HG03196 (cell line): ENCODE measurements around the gene LRCH1.

Experiments used
- ATAC-seq: cut with Tn5 transposase; IDR thresholded peaks from one replicate; pipeline ENCODE4 v1.9.1; 2021; ENCODE audit not compliant: unreplicated experiment

Gene LRCH1

GRCh38 chr13:46687810-46688209 lies 134.8 kb downstream of the LRCH1 start:
- ATAC-seq, result no peak

- ATAC-seq, result no peak
These were observed 135.3 kb downstream of the LRCH1 start for GRCh38 chr13:46688306-46688705.

DNA sequence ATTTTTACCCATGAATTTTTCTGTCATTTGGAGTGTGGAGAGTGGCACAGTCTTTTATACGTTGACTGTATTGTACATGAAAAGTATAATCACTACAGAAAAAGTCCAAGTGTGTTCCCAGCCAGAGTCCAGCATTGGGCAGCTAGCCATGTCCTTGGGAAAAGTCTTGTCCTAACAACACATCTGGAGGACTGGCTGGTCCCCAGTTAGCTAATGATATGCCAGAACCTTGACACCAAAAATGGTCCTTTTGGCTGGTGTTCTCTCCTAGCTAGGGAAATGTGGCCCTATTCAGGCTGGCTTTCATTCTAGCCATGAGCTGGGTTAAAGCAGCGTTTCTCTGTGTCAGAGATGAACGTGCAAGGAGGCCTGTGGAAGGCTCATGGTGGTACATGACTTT lies 145.0 kb downstream of the LRCH1 start:
- no peak for ATAC-seq

GRCh38 chr13:46698910-46699460 lies 146.0 kb downstream of the LRCH1 start:
- ATAC-seq, result no peak

DNA sequence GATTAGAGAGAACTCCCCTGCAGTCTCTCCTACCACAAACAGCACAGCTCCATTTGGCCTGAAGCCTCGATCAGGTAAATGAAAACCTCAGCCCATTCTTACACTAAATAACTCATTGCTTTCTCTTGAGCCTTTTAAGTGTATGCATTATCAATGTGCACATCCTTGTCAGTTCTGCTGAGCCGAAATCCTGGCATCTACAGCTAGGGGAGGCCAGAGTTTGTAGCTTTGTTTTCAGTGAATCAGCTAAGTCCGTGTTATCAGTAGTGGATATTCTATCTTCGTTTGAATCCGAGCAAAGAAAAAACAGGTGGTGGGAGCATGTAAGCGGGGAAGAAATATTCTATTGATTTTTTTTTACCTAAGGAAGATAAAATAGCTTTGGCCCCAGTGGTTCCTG lies 159.6 kb downstream of the LRCH1 start:
- no peak for ATAC-seq

DNA sequence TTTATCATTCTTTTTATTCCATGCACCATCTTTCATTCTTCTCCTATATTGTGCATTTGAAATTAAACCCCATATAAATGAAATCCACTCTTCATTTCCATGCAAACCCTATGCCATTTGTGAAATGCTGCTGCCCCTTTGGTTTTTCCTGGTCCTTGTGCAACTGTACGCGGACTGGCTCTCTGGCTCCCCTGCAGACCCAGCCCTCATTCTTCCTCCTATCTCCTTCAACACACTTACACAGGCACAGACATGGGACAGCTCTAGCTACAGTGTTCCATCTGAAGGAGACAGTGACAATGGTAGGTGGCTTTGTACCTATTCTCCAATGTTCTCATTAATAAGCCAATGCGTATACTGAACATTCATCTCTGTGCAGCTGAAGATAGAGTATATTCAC lies 162.4 kb downstream of the LRCH1 start:
- ATAC-seq, result no peak

- ATAC-seq, result no peak
These were observed 163.9 kb downstream of the LRCH1 start for GRCh38 chr13:46716821-46717220.

DNA sequence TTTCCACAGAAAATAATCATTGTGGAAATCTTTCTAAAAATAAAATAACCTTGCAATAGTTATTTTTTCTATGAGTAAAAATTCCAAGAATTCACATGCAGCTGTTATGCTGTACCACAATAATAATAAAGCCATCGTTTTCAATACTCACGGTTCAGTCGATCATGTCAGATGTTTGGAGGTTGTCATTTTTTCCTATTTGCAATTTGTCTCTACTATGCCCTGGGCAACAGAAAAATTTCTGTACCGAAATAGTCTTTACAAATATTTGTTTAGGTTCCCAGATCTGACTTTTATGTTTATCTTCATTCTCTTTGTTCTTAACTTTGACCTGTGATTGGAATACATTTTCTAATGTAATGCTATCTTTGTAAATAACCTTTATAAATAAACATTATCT lies 164.3 kb downstream of the LRCH1 start:
- no peak for ATAC-seq

DNA sequence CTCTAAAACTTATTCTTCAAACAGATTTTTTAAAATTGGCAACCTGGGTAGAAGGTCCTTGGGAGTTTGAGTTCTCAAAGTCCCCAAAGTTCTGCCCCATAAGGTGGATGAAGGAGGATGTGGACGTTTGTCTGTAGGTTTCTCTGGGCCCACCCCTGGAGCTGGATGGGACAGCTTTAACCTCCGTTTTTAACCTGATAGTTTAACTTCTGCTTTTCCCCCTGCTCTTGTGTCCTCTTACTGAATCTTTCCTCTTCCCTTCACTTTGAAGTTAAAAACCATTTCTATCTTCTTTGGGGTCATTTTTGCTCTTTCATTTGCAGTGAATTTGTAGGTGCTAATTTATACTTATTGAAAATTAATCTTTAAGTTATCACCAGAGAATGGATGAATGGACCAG lies 164.9 kb downstream of the LRCH1 start:
- ATAC-seq, result no peak

GRCh38 chr13:46720189-46720588 lies 167.2 kb downstream of the LRCH1 start:
- ATAC-seq, result no peak

DNA sequence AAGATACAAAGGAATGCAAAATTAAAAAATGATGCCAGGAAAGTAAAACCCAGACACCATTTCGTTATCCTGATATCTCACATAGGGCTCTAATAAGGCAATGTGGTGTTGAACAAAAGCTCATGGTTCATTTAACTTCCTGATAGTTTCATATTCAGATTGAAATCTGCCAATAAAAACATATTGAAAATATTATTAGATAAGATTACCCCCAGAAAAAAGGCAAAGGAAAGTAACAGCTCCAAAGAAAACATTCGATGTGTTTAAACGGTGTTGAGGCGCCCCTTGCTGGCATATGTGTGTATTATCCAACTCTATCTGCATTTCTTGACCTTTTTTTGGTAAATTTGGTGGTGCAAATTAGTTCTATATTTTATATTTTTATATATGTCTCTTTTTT lies 168.1 kb downstream of the LRCH1 start:
- no peak for ATAC-seq

GRCh38 chr13:46726347-46726746 lies 173.4 kb downstream of the LRCH1 start:
- ATAC-seq, result no peak

DNA sequence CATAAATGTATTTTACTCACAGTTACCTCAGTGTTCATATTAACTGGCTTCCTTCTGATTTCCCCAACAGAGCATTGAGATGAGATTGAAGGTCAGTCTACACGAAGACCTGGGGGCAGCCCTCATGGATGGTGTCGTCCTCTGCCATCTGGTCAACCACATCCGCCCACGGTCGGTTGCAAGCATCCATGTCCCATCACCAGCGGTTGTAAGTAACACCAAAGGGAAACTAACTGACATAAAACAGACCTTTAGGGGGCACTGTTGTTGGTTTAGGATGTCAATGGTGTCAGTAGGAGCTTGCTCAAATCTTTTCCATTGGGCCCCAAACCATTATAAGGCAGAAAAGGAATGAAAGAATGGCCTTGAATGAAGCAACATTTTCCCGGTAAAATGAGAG lies 175.8 kb downstream of the LRCH1 start:
- ATAC-seq, result no peak

DNA sequence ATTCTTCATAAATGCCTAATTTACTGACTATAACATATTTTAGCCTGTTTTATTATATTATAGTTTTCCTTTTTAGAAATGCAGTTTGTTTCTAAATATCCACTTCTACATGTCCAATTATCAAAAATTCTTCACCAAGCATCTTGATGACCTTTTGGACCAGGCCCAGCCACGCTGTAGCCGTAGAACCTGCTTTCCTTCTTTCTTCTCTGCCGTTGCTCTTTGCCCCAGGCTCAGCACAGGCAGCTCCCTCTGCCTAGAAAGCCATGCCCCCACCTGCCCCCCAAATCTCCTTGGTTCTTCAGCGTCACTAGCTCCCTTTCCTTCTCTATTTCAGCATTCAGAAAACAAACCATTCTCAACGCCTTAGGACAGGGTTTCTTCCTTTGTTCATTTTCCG lies 178.6 kb downstream of the LRCH1 start:
- ATAC-seq, result no peak

DNA sequence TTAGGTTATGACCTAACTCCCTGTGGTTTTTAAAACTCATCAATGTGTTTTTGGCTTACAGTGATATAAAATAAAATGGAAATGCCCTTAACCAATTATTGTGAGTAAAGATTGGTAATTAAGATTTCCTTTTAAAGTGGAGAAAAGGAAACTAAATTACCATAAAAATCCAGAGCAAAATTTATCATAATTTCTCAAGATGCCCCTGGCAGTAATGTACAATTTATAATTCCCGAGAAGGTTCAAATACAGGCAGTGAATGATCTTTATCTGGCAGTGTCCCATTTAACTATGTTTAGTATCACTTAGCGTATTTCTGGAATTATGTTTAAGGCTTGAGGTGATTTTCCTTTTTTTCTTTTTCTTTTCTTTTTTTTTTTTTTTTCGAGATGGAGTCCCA lies 182.5 kb downstream of the LRCH1 start:
- ATAC-seq, result no peak

DNA sequence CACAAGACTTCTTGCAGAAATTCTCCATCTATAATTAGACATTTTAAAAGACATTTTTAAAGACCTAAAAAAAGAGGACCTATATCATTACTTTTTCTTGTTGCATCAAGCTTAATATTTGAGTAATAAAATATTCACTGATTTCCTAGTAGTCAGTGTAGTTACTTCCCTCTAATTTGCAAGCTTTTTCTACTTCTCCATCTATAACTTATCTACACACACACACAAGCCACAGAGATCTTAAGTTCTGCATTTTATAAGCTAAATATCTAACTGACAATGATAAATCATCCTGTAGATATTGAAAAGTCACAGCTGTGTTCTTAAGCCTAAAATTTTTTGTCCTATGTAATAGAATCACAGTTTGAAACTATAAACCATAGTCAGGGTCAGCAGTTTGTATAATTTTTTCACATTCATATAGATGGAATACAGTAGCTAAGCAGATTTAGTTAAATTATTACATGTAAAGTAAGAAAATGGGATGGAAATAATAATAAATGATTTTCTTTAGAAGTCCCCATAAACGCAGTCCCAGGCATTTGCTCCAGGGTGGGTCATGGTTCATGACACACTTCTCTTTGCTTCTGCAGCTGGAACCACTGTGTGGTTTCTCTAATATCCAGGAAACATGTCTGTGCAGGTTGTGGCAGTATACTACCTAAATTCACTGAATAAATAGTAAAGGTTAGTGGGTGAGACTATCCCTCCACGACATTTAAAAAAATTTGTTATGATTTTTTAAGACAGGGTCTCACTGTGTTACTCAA lies 183.8 kb downstream of the LRCH1 start:
- ATAC-seq, result no peak

GRCh38 chr13:46738055-46738454 lies 185.1 kb downstream of the LRCH1 start:
- no peak for ATAC-seq

DNA sequence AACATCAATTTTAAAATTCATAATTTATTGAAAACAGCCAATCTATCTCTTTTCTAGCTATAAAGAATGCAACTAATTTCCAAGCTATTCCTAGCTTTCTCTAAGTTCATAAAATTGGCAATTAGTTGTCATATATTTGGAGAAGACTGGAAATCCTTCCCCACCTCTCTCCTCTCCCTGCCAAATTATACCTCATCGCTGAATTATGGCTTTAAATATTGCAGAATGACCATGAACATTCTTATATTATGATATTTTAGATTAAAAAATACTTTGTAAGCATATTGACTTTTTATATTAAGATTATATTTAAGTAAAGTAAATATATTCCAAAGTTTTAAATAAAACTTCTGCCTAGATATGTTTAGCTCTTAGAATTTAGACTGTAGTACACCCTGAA lies 185.8 kb downstream of the LRCH1 start:
- no peak for ATAC-seq

DNA sequence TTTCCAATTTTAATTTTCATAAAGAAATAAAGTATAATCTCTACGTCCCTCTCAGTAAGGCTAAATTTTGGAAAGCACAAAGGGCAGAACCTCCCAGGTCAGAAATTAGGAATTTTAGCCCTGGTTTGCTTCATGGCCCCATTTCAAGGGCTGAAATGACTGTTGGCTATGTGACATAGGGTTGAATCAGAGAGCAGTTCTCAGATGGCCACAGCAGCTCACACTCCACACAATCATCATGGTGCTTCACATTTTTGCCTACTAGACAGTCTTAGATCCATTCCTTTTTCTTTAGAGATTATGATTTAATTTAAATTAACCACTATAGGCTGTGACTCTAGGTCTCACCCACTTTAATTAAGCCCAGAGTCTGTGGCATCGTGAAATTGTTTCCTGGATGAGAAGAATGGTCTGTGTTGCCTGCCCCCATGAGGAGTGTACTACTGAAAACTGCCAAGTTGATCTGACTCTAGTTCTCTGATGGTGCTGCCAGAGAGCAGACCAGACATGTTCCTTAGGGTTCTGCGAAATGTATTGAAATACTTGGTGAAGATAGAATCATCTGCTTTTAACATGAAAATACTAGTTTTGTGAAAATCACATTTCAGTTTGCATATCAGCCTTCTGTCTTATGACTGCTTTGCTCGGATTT lies 186.6 kb downstream of the LRCH1 start:
- ATAC-seq, result no peak

- no peak for ATAC-seq
These were observed 190.2 kb downstream of the LRCH1 start for GRCh38 chr13:46743191-46743590.

- no peak for ATAC-seq
These were observed 192.1 kb downstream of the LRCH1 start for GRCh38 chr13:46745062-46745461.

- no peak for ATAC-seq
These were observed 192.7 kb downstream of the LRCH1 start for GRCh38 chr13:46745706-46746105.
